GM23338 (cell line): Measurements from ENCODE around the gene NANS. TPM values are rescaled to one million over a fixed set of nuclear protein-coding genes. Genes with fewer than 3 reads are reported as not detected.

ENCODE experiments used
- ATAC-seq: fragments of 200-7000 bp; cut with Tn5 transposase; 3 replicates; pipeline ENCODE4 v1.9.1; 2020
- DNase-seq: peaks from one replicate; pipeline ENCODE4 v3.0.0-alpha.2; 2015; ENCODE audit warnings: low spot score
- H2AFZ ChIP-seq: fragments of 200-600 bp; sonication (generic); 2 replicates; pipeline ENCODE4 v1.8.0; 2016; ENCODE audit warnings: antibody characterized with exemption, mild to moderate bottlenecking, moderate library complexity
- H3F3A ChIP-seq: fragments of 200-600 bp; sonication (generic); replicated peaks from 2 replicates; pipeline ENCODE4 v1.8.0; 2017; ENCODE audit warnings: antibody characterized with exemption, mixed run types, low read depth
- H3K27ac ChIP-seq: fragments of 200-600 bp; sonication (generic); 2 replicates; pipeline ENCODE4 v1.6.1; 2016; ENCODE audit warnings: low read depth
- H3K27me3 ChIP-seq: fragments of 200-600 bp; sonication (generic); 2 replicates; pipeline ENCODE4 v1.8.0; 2016; ENCODE audit warnings: mild to moderate bottlenecking, mixed run types, moderate library complexity; ENCODE audit not compliant: insufficient read depth
- H3K36me3 ChIP-seq: fragments of 200-600 bp; sonication (generic); 2 replicates; pipeline ENCODE4 v1.8.0; 2016; ENCODE audit warnings: mild to moderate bottlenecking; ENCODE audit not compliant: insufficient read depth
- H3K4me1 ChIP-seq: fragments of 200-600 bp; sonication (generic); 2 replicates; pipeline ENCODE4 v1.8.0; 2016; ENCODE audit warnings: mild to moderate bottlenecking, moderate library complexity; ENCODE audit not compliant: insufficient read depth
- H3K4me2 ChIP-seq: fragments of 200-600 bp; sonication (generic); 2 replicates; pipeline ENCODE4 v1.7.1; 2017; ENCODE audit warnings: mixed run types
- H3K4me3 ChIP-seq: fragments of 200-600 bp; sonication (generic); 2 replicates; pipeline ENCODE4 v1.6.1; 2016; ENCODE audit warnings: mixed run types
- H3K79me2 ChIP-seq: fragments of 200-600 bp; sonication (generic); replicated peaks from 2 replicates; pipeline ENCODE4 v1.8.0; 2017; ENCODE audit warnings: mild to moderate bottlenecking; ENCODE audit not compliant: insufficient read depth
- H3K9me2 ChIP-seq: fragments of 200-600 bp; sonication (generic); 2 replicates; pipeline ENCODE4 v1.8.0; 2017; ENCODE audit not compliant: insufficient read depth
- H4K20me1 ChIP-seq: fragments of 200-600 bp; sonication (generic); replicated peaks from 2 replicates; pipeline ENCODE4 v1.8.0; 2017; ENCODE audit warnings: mild to moderate bottlenecking; ENCODE audit not compliant: insufficient read depth
- H3K27ac Mint-ChIP-seq: 2 replicates; pipeline ENCODE4 v1.8.0; 2020; ENCODE audit warnings: inconsistent platforms, mild to moderate bottlenecking, moderate library complexity, mixed read lengths
- H3K27me3 Mint-ChIP-seq: 3 replicates; pipeline ENCODE4 v1.8.0; 2022; ENCODE audit warnings: low read depth, mild to moderate bottlenecking, moderate library complexity, mixed read lengths, inconsistent platforms; ENCODE audit not compliant: insufficient read depth, poor library complexity
- H3K36me3 Mint-ChIP-seq: 3 replicates; pipeline ENCODE4 v1.8.0; 2021; ENCODE audit warnings: low read depth, mild to moderate bottlenecking, inconsistent platforms, moderate library complexity, mixed read lengths
- H3K4me1 Mint-ChIP-seq: 3 replicates; pipeline ENCODE4 v1.8.0; 2020; ENCODE audit warnings: mild to moderate bottlenecking, inconsistent platforms, mixed read lengths
- H3K4me3 Mint-ChIP-seq: 3 replicates; pipeline ENCODE4 v1.8.0; 2021; ENCODE audit warnings: moderate library complexity, mild to moderate bottlenecking, inconsistent platforms, mixed read lengths
- H3K9me3 Mint-ChIP-seq: 3 replicates; pipeline ENCODE4 v1.8.0; 2020; ENCODE audit warnings: moderate library complexity, mild to moderate bottlenecking, inconsistent platforms, mixed read lengths
- CREB1 ChIP-seq: fragments of 250-450 bp; sonication (Bioruptor Pico); IDR thresholded peaks from 2 replicates; pipeline ENCODE4 v1.5.0; 2020; ENCODE audit warnings: low read depth, mild to moderate bottlenecking, moderate library complexity
- CTCF ChIP-seq, 2 experiments: fragments of 200-600 bp in 1 of 2; sonication (generic) in 1 of 2; conservative IDR thresholded peaks; 2 replicates each; pipeline versions ENCODE4 v1.5.1 to v1.6.1; 2016 to 2017; ENCODE audit warnings: antibody characterized with exemption in 2 of 2, low read depth in 2 of 2, mild to moderate bottlenecking in 2 of 2, moderate library complexity in 1 of 2
- ETS1 ChIP-seq: IDR thresholded peaks from 2 replicates; pipeline ENCODE4 v1.6.1; 2016; ENCODE audit warnings: antibody characterized with exemption
- EZH2 ChIP-seq: fragments of 200-600 bp; sonication (generic); IDR thresholded peaks from one replicate; pipeline ENCODE4 v1.8.0; 2017; ENCODE audit warnings: antibody characterized with exemption, mild to moderate bottlenecking, low read depth; ENCODE audit not compliant: unreplicated experiment
- EZH2phosphoT487 ChIP-seq: fragments of 200-600 bp; sonication (generic); IDR thresholded peaks from one replicate; pipeline ENCODE4 v1.8.1; 2018; ENCODE audit warnings: antibody characterized with exemption; ENCODE audit not compliant: unreplicated experiment
- JUNB ChIP-seq: IDR thresholded peaks from one replicate; pipeline ENCODE4 v1.6.1; 2016; ENCODE audit warnings: antibody characterized with exemption; ENCODE audit not compliant: unreplicated experiment
- NANOG ChIP-seq: IDR thresholded peaks from 2 replicates; pipeline ENCODE4 v1.6.1; 2016; ENCODE audit warnings: antibody characterized with exemption, borderline replicate concordance
- POLR2AphosphoS5 ChIP-seq: IDR thresholded peaks from 2 replicates; pipeline ENCODE4 v1.6.1; 2016; ENCODE audit warnings: antibody characterized with exemption, low read depth
- REST ChIP-seq: IDR thresholded peaks from one replicate; pipeline ENCODE4 v1.6.1; 2018; ENCODE audit warnings: antibody characterized with exemption; ENCODE audit not compliant: unreplicated experiment
- STAT1 ChIP-seq: IDR thresholded peaks from one replicate; pipeline ENCODE4 v1.6.1; 2016; ENCODE audit warnings: antibody characterized with exemption; ENCODE audit not compliant: unreplicated experiment
- ZNF114 ChIP-seq: fragments of 250-450 bp; sonication (Bioruptor Pico); IDR thresholded peaks from 2 replicates; pipeline ENCODE4 v1.5.0; 2020; ENCODE audit warnings: mild to moderate bottlenecking, moderate library complexity
- ZNF331 ChIP-seq: fragments of 250-450 bp; sonication (Bioruptor Pico); IDR thresholded peaks from 2 replicates; pipeline ENCODE4 v1.5.0; 2020; ENCODE audit warnings: low read depth, mild to moderate bottlenecking, moderate library complexity
- ZNF462 ChIP-seq: fragments of 250-450 bp; sonication (Bioruptor Pico); IDR thresholded peaks from 2 replicates; pipeline ENCODE4 v1.5.0; 2020; ENCODE audit warnings: mild to moderate bottlenecking, moderate library complexity
- polyA plus RNA-seq: library from polyadenylated mRNA; unstranded; fragments of >200 nt; fragmentation: Nextera tagmentation; extraction: Ambion mirVana; gene quantifications from 2 replicates; pipeline ENCODE4 v1.2.1, GENCODE V29; 2016
- total RNA-seq: library from RNA; depleted of rRNA; stranded (reverse); fragments of >200 nt; shearing (Covaris generic); gene quantifications from 2 replicates; pipeline ENCODE4 v1.2.3, GENCODE V29; 2014

NANS gene
- total and polyA plus RNA-seq, 2 experiments from 2014 or later = 67.3 to 77.4 TPM

- TF ChIP-seq JUNB (no peak), EZH2 (no peak), ZNF114 (CRISPR knock-in tag) (no peak), POLR2AphosphoS5 (no peak), ZNF462 (CRISPR knock-in tag) (no peak), ETS1 (no peak), EZH2phosphoT487 (no peak), CTCF (conservative IDR thresholded peaks at IDR 0.05; ENCODE audit: low read depth in 2 of 2) (no peak), STAT1 (no peak), NANOG (no peak), CREB1 (CRISPR knock-in tag) (no peak), REST (no peak), ZNF331 (CRISPR knock-in tag) (no peak)
- Histone ChIP-seq H3K4me3 (no peak overlapping the region), H3K4me2 (no peak overlapping the region), H3K27me3 (no peaks in the 10 kb centered on the region), H2AFZ (no peak overlapping the region), H4K20me1 (no peaks in the 10 kb centered on the region), H3K36me3 (0 out of 2 replicates have a peak, but pooled peaks cover 4% of the 10 kb centered on the region), H3K4me1 (no peaks in the 10 kb centered on the region), H3F3A (no peaks in the 10 kb centered on the region), H3K27ac (no peak overlapping the region), H3K9me2 (no peaks in the 10 kb centered on the region), H3K79me2 (no peaks in the 10 kb centered on the region)
- Mint-ChIP-seq H3K36me3 (peaks cover 34% of the 10 kb centered on the region), H3K27ac (no peak overlapping the region), H3K9me3 (no peaks in the 10 kb centered on the region), H3K4me1 (peaks cover 6% of the 10 kb centered on the region), H3K27me3 (peaks cover 6% of the 10 kb centered on the region), H3K4me3 (no peak overlapping the region)
- ATAC-seq (no peak), DNase-seq (no peak)
Measured at GRCh38 chr9:98127226-98127625, 70.7 kb downstream of the NANS start.
